IMR-90 (cell line): ENCODE results near the gene PINLYP. TPM values are rescaled to one million over a fixed set of nuclear protein-coding genes. Genes with fewer than 3 reads are reported as not detected.

Source experiments
- ATAC-seq: fragments of 200-7000 bp; cut with Tn5 transposase; 2 replicates; pipeline ENCODE4 v1.9.1; 2020; ENCODE audit warnings: low read depth, mild to moderate bottlenecking, moderate library complexity
- BruUV-seq: library from RNA; stranded (reverse); fragments of 400-500 nt; replicated peaks from 2 replicates; lab custom pipeline; 2021; lab: Mats Ljungman, UMichigan
- CTCF ChIA-PET: fragments of 300-600 bp; formaldehyde crosslinking; extraction: SDS; loops from one replicate; lab custom pipeline; 2021; ENCODE audit warnings: antibody characterized with exemption; lab: Yijun Ruan, JAX
- POLR2A ChIA-PET: fragments of 300-600 bp; sonication (Branson Sonifier 250); formaldehyde crosslinking; loops from one replicate; lab custom pipeline; 2022; ENCODE audit warnings: antibody characterized with exemption; ENCODE audit not compliant: unreplicated experiment; lab: Charles Lee
- DNase-seq: peaks from one replicate; pipeline ENCODE4 v3.0.0; 2013
- H2AFZ ChIP-seq: replicated peaks from 2 replicates; pipeline ENCODE3; 2013; ENCODE audit warnings: low read length, mild to moderate bottlenecking; ENCODE audit not compliant: poor library complexity
- H2AK5ac ChIP-seq: 2 replicates; pipeline ENCODE4 v1.6.1; 2013; ENCODE audit warnings: low read depth, low read length, inconsistent platforms
- H2AK9ac ChIP-seq: replicated peaks from 2 replicates; pipeline ENCODE3; 2013; ENCODE audit warnings: mild to moderate bottlenecking, low read depth, low read length, moderate library complexity; ENCODE audit not compliant: poor library complexity
- H2BK120ac ChIP-seq: 2 replicates; pipeline ENCODE4 v1.6.1; 2013; ENCODE audit warnings: low read depth, low read length, inconsistent platforms
- H2BK15ac ChIP-seq: 3 replicates; pipeline ENCODE4 v1.6.1; 2013; ENCODE audit warnings: low read depth, low read length, inconsistent platforms
- H2BK20ac ChIP-seq: 2 replicates; pipeline ENCODE4 v1.6.1; 2013; ENCODE audit warnings: low read depth, mild to moderate bottlenecking, inconsistent platforms, low read length, moderate library complexity
- H2BK5ac ChIP-seq: 2 replicates; pipeline ENCODE4 v1.6.1; 2013; ENCODE audit warnings: mild to moderate bottlenecking, low read depth, low read length, inconsistent platforms; ENCODE audit not compliant: poor library complexity, severe bottlenecking
- H3K14ac ChIP-seq: replicated peaks from 2 replicates; pipeline ENCODE4 v1.6.1; 2013; ENCODE audit warnings: low read depth, low read length, inconsistent platforms
- H3K18ac ChIP-seq: 2 replicates; pipeline ENCODE4 v1.6.1; 2013; ENCODE audit warnings: low read depth, low read length, control low read depth
- H3K23ac ChIP-seq: 2 replicates; pipeline ENCODE4 v1.6.1; 2013; ENCODE audit warnings: low read depth, low read length, inconsistent platforms
- H3K27ac ChIP-seq: 2 replicates; pipeline ENCODE4 v1.5.1; 2013; ENCODE audit warnings: mild to moderate bottlenecking, control low read depth, low read length; ENCODE audit not compliant: insufficient read depth
- H3K27me3 ChIP-seq: 2 replicates; pipeline ENCODE4 v1.6.1; 2013; ENCODE audit warnings: low read length; ENCODE audit not compliant: control insufficient read depth, insufficient read depth
- H3K36me3 ChIP-seq: 2 replicates; pipeline ENCODE4 v1.6.1; 2013; ENCODE audit warnings: low read length, mixed read lengths; ENCODE audit not compliant: control insufficient read depth, insufficient read depth
- H3K4ac ChIP-seq: 2 replicates; pipeline ENCODE4 v1.6.1; 2013; ENCODE audit warnings: low read depth, low read length, inconsistent platforms
- H3K4me1 ChIP-seq: 2 replicates; pipeline ENCODE4 v1.6.1; 2013; ENCODE audit warnings: low read length, mixed read lengths; ENCODE audit not compliant: control insufficient read depth, insufficient read depth
- H3K4me2 ChIP-seq: 2 replicates; pipeline ENCODE4 v1.6.1; 2013; ENCODE audit warnings: low read depth, mild to moderate bottlenecking, control low read depth, low read length, moderate library complexity
- H3K4me3 ChIP-seq: 2 replicates; pipeline ENCODE4 v1.5.1; 2013; ENCODE audit warnings: low read depth, mild to moderate bottlenecking, control low read depth, low read length, moderate library complexity; ENCODE audit not compliant: insufficient read depth
- H3K56ac ChIP-seq: 2 replicates; pipeline ENCODE4 v1.6.1; 2013; ENCODE audit warnings: low read length, inconsistent platforms; ENCODE audit not compliant: insufficient read depth; ENCODE audit errors: extremely low read depth
- H3K79me1 ChIP-seq, 2 experiments: 2 replicates each; pipeline ENCODE4 v1.6.1; 2013; ENCODE audit warnings: low read length in 2 of 2, inconsistent platforms in 1 of 2, low read depth in 1 of 2
- H3K9ac ChIP-seq: 2 replicates; pipeline ENCODE4 v1.6.1; 2013; ENCODE audit warnings: low read depth, low read length, control low read depth
- H3K9me1 ChIP-seq: 2 replicates; pipeline ENCODE4 v1.6.1; 2013; ENCODE audit warnings: low read length, inconsistent platforms; ENCODE audit not compliant: insufficient read depth
- H3K9me3 ChIP-seq: 2 replicates; pipeline ENCODE4 v1.6.1; 2013; ENCODE audit warnings: low read length; ENCODE audit not compliant: control insufficient read depth, insufficient read depth
- H4K20me1 ChIP-seq: 2 replicates; pipeline ENCODE4 v1.6.1; 2013; ENCODE audit warnings: low read length, inconsistent platforms; ENCODE audit not compliant: insufficient read depth
- H4K5ac ChIP-seq: 2 replicates; pipeline ENCODE4 v1.6.1; 2013; ENCODE audit warnings: mild to moderate bottlenecking, low read depth, low read length, control low read depth
- H4K8ac ChIP-seq, 2 experiments: 2 replicates each; pipeline ENCODE4 v1.6.1; 2013; ENCODE audit warnings: low read depth in 2 of 2, low read length in 2 of 2, control low read depth in 1 of 2, inconsistent platforms in 1 of 2
- H4K91ac ChIP-seq: 2 replicates; pipeline ENCODE4 v1.6.1; 2013; ENCODE audit warnings: low read depth, low read length, inconsistent platforms; ENCODE audit not compliant: insufficient read depth
- CEBPB ChIP-seq: IDR thresholded peaks from 2 replicates; pipeline ENCODE4 v1.6.1; 2012; ENCODE audit warnings: low read depth, low read length, improper control_type of control experiment
- RAD21 ChIP-seq: IDR thresholded peaks from 2 replicates; pipeline ENCODE4 v1.6.1; 2012; ENCODE audit warnings: low read length, improper control_type of control experiment
- RCOR1 ChIP-seq: IDR thresholded peaks from 2 replicates; pipeline ENCODE4 v1.6.1; 2012; ENCODE audit warnings: mild to moderate bottlenecking, low read length, improper control_type of control experiment; ENCODE audit not compliant: insufficient replicate concordance
- RFX5 ChIP-seq: IDR thresholded peaks from 2 replicates; pipeline ENCODE4 v1.8.0; 2012; ENCODE audit warnings: low read depth, mild to moderate bottlenecking, low read length, moderate library complexity
- WGBS, 2 experiments: methylation state at CpG; one replicate each; pipeline versions ENCODE4 v1.1.5 to v1.1.7; 2013; ENCODE audit warnings: missing lambda C conversion rate in 2 of 2; ENCODE audit not compliant: insufficient read length in 1 of 2; ENCODE audit errors: extremely low coverage in 2 of 2; 5-methylcytosine and 5-hydroxymethylcytosine counted together
- dilution Hi-C: fragments of 300-500 bp; cut with HindIII; formaldehyde crosslinking; loops from one replicate; pipeline ENCODE4 v1.14.3; 2018; ENCODE audit warnings: low sequenced_read_pairs; ENCODE audit not compliant: unreplicated experiment
- in situ Hi-C: fragments of 300-500 bp; cut with MboI; formaldehyde crosslinking; loops from 3 replicates; pipeline ENCODE4 v1.14.3; 2019; ENCODE audit warnings: low sequenced_read_pairs, inconsistent platforms, mixed read lengths
- intact Hi-C: fragments of 100-400 bp; cut with micrococcal nuclease; formaldehyde crosslinking; loops from 2 replicates; pipeline ENCODE4 v1.10.0; 2022
- polyA plus RNA-seq, 3 experiments: library from polyadenylated mRNA; depleted of rRNA; stranded (reverse); fragments of >200 nt; gene quantifications; 2 replicates each; pipeline ENCODE4 v1.2.3, GENCODE V29; 2012; ENCODE audit warnings: low replicate concordance in 1 of 3
- total RNA-seq: library from RNA; depleted of rRNA; stranded (reverse); fragments of >200 nt; gene quantifications from 2 replicates; pipeline ENCODE4 v1.2.3, GENCODE V29; 2012

The PINLYP gene
- total and polyA plus RNA-seq, 2 of the 4 experiments (the other 2 are of a cell fraction): 0.54 to 1.4 TPM

DNA sequence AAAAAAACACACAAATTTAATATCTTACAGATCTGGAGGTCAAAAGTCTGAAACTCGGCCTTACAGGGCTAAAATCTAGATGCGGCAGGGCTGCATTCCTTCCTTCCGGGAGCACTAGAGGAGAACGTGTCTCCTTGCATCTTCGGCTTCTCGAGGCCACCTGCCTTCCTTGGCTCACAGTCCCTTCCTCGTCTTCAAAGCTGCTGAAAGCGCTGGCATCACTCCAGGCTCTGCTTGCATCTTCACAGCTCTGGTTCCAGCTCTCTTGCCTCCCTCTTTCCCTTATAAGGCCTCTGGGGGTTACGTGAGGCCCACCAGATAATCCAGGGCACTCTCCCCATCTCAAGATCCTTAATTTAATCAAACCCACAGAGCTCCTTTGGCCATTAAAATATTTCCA is 10.8 kb upstream of the PINLYP start:
- H3K9me1 ChIP-seq: peaks cover 29% of the 10 kb centered on the region
- H3K4me2 ChIP-seq: no peak overlapping the region
- no peak overlapping the region for H4K5ac ChIP-seq
- no peak overlapping the region for H2AK9ac ChIP-seq
- peaks cover 3% of the 10 kb centered on the region; the same call in 1 of the 2 replicates for H3K4me1 ChIP-seq
- H3K56ac ChIP-seq: no peak overlapping the region
- H3K9ac ChIP-seq: no peak overlapping the region
- POLR2A ChIA-PET: no interaction called here
- H2BK20ac ChIP-seq: 0 out of 2 replicates have a peak overlapping the region, but pooled peaks have one; percentile 25
- H3K4me3 ChIP-seq: no peak overlapping the region
- H2BK120ac ChIP-seq: no peak overlapping the region
- H3K27me3 ChIP-seq: no peaks in the 10 kb centered on the region
- no peak overlapping the region for H3K4ac ChIP-seq
- H3K18ac ChIP-seq: no peak overlapping the region
- no TSS peak for BruUV-seq
- H3K27ac ChIP-seq: no peak overlapping the region
- no peak overlapping the region for H2AFZ ChIP-seq
- H3K23ac ChIP-seq: no peak overlapping the region
- H4K20me1 ChIP-seq: peaks cover 6% of the 10 kb centered on the region; the same call in 1 of the 2 replicates
- 81% methylated on average over 8 of the region's 9 CpGs; no CpG with 5 or more reads in 1 of the 2 experiments for WGBS, 2 experiments
- no peak overlapping the region for H2BK15ac ChIP-seq
- intact Hi-C loops: no loop called here
- dilution Hi-C loops: no loop called here
- no peak for TF ChIP-seq CEBPB
- no peak for TF ChIP-seq RFX5
- no peak for TF ChIP-seq RAD21
- no peak for TF ChIP-seq RCOR1
- ATAC-seq: no peak
- no peak overlapping the region for H2BK5ac ChIP-seq
- CTCF ChIA-PET: no interaction called here
- no peak overlapping the region for H4K8ac ChIP-seq
- no peaks in the 10 kb centered on the region for H3K9me3 ChIP-seq
- H3K14ac ChIP-seq: no peak overlapping the region
- in situ Hi-C loops: no loop called here
- H2AK5ac ChIP-seq: no peak overlapping the region
- peaks cover 24 to 62% of the 10 kb centered on the region in 2 experiments for H3K79me1 ChIP-seq
- H4K91ac ChIP-seq: no peak overlapping the region
- H3K36me3 ChIP-seq: peaks cover 9% of the 10 kb centered on the region
- DNase-seq: no peak
